HEK293 (cell line): ENCODE measurements around the gene NREP.

Source experiments
- CTCF ChIA-PET: fragments of 350-600 bp; formaldehyde crosslinking; extraction: SDS; loops from one replicate; lab custom pipeline; 2021; ENCODE audit warnings: antibody characterized with exemption; lab: Yijun Ruan, JAX
- POLR2A ChIA-PET: fragments of 300-600 bp; formaldehyde crosslinking; extraction: SDS; loops from one replicate; lab custom pipeline; 2020; ENCODE audit warnings: antibody characterized with exemption, inconsistent platforms; lab: Yijun Ruan, JAX
- H3K27ac ChIP-seq: fragments of 200-500 bp; sonication (Bioruptor generic); 2 replicates; pipeline ENCODE4 v1.5.1; 2014; ENCODE audit warnings: low read depth, low read length, control low read depth, inconsistent platforms; ENCODE audit errors: extremely low read depth
- H3K36me3 ChIP-seq, 2 experiments: fragments of 200-500 bp in 1 of 2; sonication (Bioruptor generic) in 1 of 2; 1 replicate in 1 of 2; 2 replicates in 1 of 2; pipeline ENCODE4 v1.5.1; 2014 to 2017; ENCODE audit warnings: inconsistent platforms in 2 of 2, low read length in 2 of 2; ENCODE audit not compliant: control insufficient read depth in 2 of 2, insufficient read depth in 1 of 2
- H3K4me1 ChIP-seq: fragments of 200-500 bp; sonication (Bioruptor generic); 2 replicates; pipeline ENCODE4 v1.5.1; 2014; ENCODE audit warnings: mild to moderate bottlenecking, low read length, inconsistent platforms; ENCODE audit not compliant: control insufficient read depth, insufficient read depth
- H3K4me3 ChIP-seq: 2 replicates; pipeline ENCODE4 v1.5.1; 2011; ENCODE audit warnings: low read depth, mild to moderate bottlenecking, control low read depth, low read length, moderate library complexity
- H3K9me3 ChIP-seq: fragments of 200-500 bp; sonication (Bioruptor generic); 2 replicates; pipeline ENCODE4 v1.5.1; 2014; ENCODE audit warnings: low read depth, low read length, inconsistent platforms; ENCODE audit not compliant: control insufficient read depth, insufficient read depth
- FEZF1 ChIP-seq: fragments of 450-650 bp; formaldehyde crosslinking; IDR thresholded peaks from 2 replicates; pipeline ENCODE4 v1.5.1; 2016; ENCODE audit warnings: missing biosample characterization, missing genetic modification characterization
- IKZF3 ChIP-seq: fragments of 450-650 bp; IDR thresholded peaks from 2 replicates; pipeline ENCODE4 v1.5.0; 2018; ENCODE audit warnings: missing biosample characterization, mild to moderate bottlenecking, missing genetic modification characterization, moderate library complexity
- INSM2 ChIP-seq: fragments of 450-650 bp; formaldehyde crosslinking; IDR thresholded peaks from 2 replicates; pipeline ENCODE4 v1.5.1; 2016; ENCODE audit warnings: missing biosample characterization, missing genetic modification characterization
- KLF1 ChIP-seq: fragments of 450-650 bp; formaldehyde crosslinking; IDR thresholded peaks from 2 replicates; pipeline ENCODE4 v1.5.1; 2016; ENCODE audit warnings: missing biosample characterization, missing genetic modification characterization
- MYNN ChIP-seq: fragments of 450-650 bp; formaldehyde crosslinking; IDR thresholded peaks from 2 replicates; pipeline ENCODE4 v1.5.1; 2016; ENCODE audit warnings: missing biosample characterization, missing genetic modification characterization, borderline replicate concordance
- OSR2 ChIP-seq: fragments of 450-650 bp; formaldehyde crosslinking; IDR thresholded peaks from 2 replicates; pipeline ENCODE4 v1.5.1; 2016; ENCODE audit warnings: missing biosample characterization, missing genetic modification characterization
- SP3 ChIP-seq: fragments of 450-650 bp; formaldehyde crosslinking; IDR thresholded peaks from 2 replicates; pipeline ENCODE4 v1.5.1; 2016; ENCODE audit warnings: missing biosample characterization, missing genetic modification characterization
- ZBTB17 ChIP-seq: fragments of 450-650 bp; formaldehyde crosslinking; IDR thresholded peaks from 2 replicates; pipeline ENCODE4 v1.5.1; 2016; ENCODE audit warnings: missing biosample characterization, missing genetic modification characterization
- ZBTB26 ChIP-seq: fragments of 450-650 bp; formaldehyde crosslinking; optimal IDR thresholded peaks from 2 replicates; pipeline ENCODE3; 2016; ENCODE audit warnings: missing biosample characterization, mild to moderate bottlenecking, missing genetic modification characterization
- ZEB2 ChIP-seq: fragments of 450-650 bp; formaldehyde crosslinking; IDR thresholded peaks from 2 replicates; pipeline ENCODE4 v1.5.1; 2016; ENCODE audit warnings: missing biosample characterization, missing genetic modification characterization
- ZNF10 ChIP-seq: fragments of 450-650 bp; formaldehyde crosslinking; IDR thresholded peaks from 2 replicates; pipeline ENCODE4 v1.5.1; 2017; ENCODE audit warnings: missing biosample characterization, missing genetic modification characterization
- ZNF121 ChIP-seq: fragments of 450-650 bp; formaldehyde crosslinking; IDR thresholded peaks from 2 replicates; pipeline ENCODE4 v1.5.1; 2016; ENCODE audit warnings: missing biosample characterization, missing genetic modification characterization
- ZNF18 ChIP-seq: fragments of 450-650 bp; formaldehyde crosslinking; IDR thresholded peaks from 2 replicates; pipeline ENCODE4 v1.5.1; 2016; ENCODE audit warnings: missing biosample characterization, missing genetic modification characterization
- ZNF19 ChIP-seq: fragments of 450-650 bp; formaldehyde crosslinking; IDR thresholded peaks from 2 replicates; pipeline ENCODE4; 2016; ENCODE audit warnings: missing biosample characterization, missing genetic modification characterization, low read depth
- ZNF302 ChIP-seq: fragments of 450-650 bp; formaldehyde crosslinking; IDR thresholded peaks from 2 replicates; pipeline ENCODE4 v1.5.1; 2016; ENCODE audit warnings: missing biosample characterization, missing genetic modification characterization, low read depth
- ZNF335 ChIP-seq: fragments of 450-650 bp; formaldehyde crosslinking; conservative IDR thresholded peaks from 2 replicates; pipeline ENCODE4 v1.5.1; 2016; ENCODE audit warnings: missing biosample characterization, missing genetic modification characterization
- ZNF341 ChIP-seq: fragments of 450-650 bp; formaldehyde crosslinking; IDR thresholded peaks from 2 replicates; pipeline ENCODE4; 2016; ENCODE audit warnings: low read depth, missing biosample characterization, missing genetic modification characterization
- ZNF548 ChIP-seq: fragments of 450-650 bp; formaldehyde crosslinking; IDR thresholded peaks from 2 replicates; pipeline ENCODE4 v1.5.1; 2016; ENCODE audit warnings: missing biosample characterization, missing genetic modification characterization
- ZNF596 ChIP-seq: fragments of 450-650 bp; IDR thresholded peaks from 2 replicates; pipeline ENCODE4 v1.5.0; 2018; ENCODE audit warnings: missing biosample characterization, mild to moderate bottlenecking, missing genetic modification characterization, moderate library complexity
- ZNF610 ChIP-seq: fragments of 450-650 bp; formaldehyde crosslinking; IDR thresholded peaks from 2 replicates; pipeline ENCODE4 v1.5.1; 2016; ENCODE audit warnings: missing biosample characterization, missing genetic modification characterization, borderline replicate concordance
- ZNF621 ChIP-seq: fragments of 450-650 bp; formaldehyde crosslinking; IDR thresholded peaks from 2 replicates; pipeline ENCODE4 v1.5.1; 2017; ENCODE audit warnings: missing biosample characterization, missing genetic modification characterization
- ZNF707 ChIP-seq: fragments of 450-650 bp; formaldehyde crosslinking; IDR thresholded peaks from 2 replicates; pipeline ENCODE4 v1.5.1; 2016; ENCODE audit warnings: missing biosample characterization, missing genetic modification characterization
- ZNF830 ChIP-seq: fragments of 450-650 bp; IDR thresholded peaks from 2 replicates; pipeline ENCODE4 v1.5.0; 2018; ENCODE audit warnings: missing biosample characterization, missing genetic modification characterization, low read depth, mild to moderate bottlenecking, moderate library complexity
- ZSCAN18 ChIP-seq: fragments of 450-650 bp; formaldehyde crosslinking; IDR thresholded peaks from 2 replicates; pipeline ENCODE4 v1.5.1; 2016; ENCODE audit warnings: missing biosample characterization, missing genetic modification characterization
- ZSCAN30 ChIP-seq: fragments of 450-650 bp; IDR thresholded peaks from 2 replicates; pipeline ENCODE4 v1.5.1; 2018; ENCODE audit warnings: missing biosample characterization, mild to moderate bottlenecking, missing genetic modification characterization, moderate library complexity

Gene NREP

GRCh38 chr5:111762895-111763294 lies 5.9 kb upstream of the NREP start:
- CTCF ChIA-PET, result no interaction called here
- no peak overlapping the region for H3K27ac ChIP-seq
- POLR2A ChIA-PET, result no interaction called here

GRCh38 chr5:111758284-111758628 lies 1.3 kb upstream of the NREP start:
- peak overlapping the region; percentile 98 for H3K27ac ChIP-seq
- peaks cover 6% of the 10 kb centered on the region; the same call in 1 of the 2 replicates for H3K4me1 ChIP-seq
- POLR2A ChIA-PET, result interaction anchor here (0.6 to 2.1 kb wide), 2 partner anchors 156 to 403 kb away, joined by 3 to 8 read pairs; no protein-coding TSS in a partner anchor
- no peak for TF ChIP-seq ZNF830 (tag by site-specific recombination)
- peak; percentile 42 for TF ChIP-seq ZNF335
- no peak for TF ChIP-seq ZNF121 (tag by site-specific recombination)
- no peak for TF ChIP-seq OSR2 (tag by site-specific recombination)
- no peak for TF ChIP-seq ZNF302 (tag by site-specific recombination)
- no peaks in the 10 kb centered on the region for H3K36me3 ChIP-seq
- no peaks in the 10 kb centered on the region for H3K9me3 ChIP-seq
- H3K4me3 ChIP-seq, result no peak overlapping the region; the same call in 1 of the 2 replicates
- CTCF ChIA-PET, result interaction anchor here (0.6 to 1.5 kb wide), 3 partner anchors 8 to 31 kb away, joined by 3 to 4 read pairs (median 3); no protein-coding TSS in a partner anchor

More at GRCh38 chr5:111762895-111763294, 5.9 kb upstream of the NREP start:
- H3K4me3 ChIP-seq, result no peak overlapping the region
- no peak for TF ChIP-seq ZNF10 (tag by site-specific recombination)
- no peak for TF ChIP-seq ZNF341 (tag by site-specific recombination)
- no peak for TF ChIP-seq ZNF707 (tag by site-specific recombination)
- TF ChIP-seq IKZF3, result no peak
- no peak for TF ChIP-seq ZNF596 (tag by site-specific recombination)
- no peak for TF ChIP-seq ZNF610 (tag by site-specific recombination)
- no peak for TF ChIP-seq KLF1 (tag by site-specific recombination)
- no peak for TF ChIP-seq MYNN
- TF ChIP-seq ZEB2, result no peak
- no peak for TF ChIP-seq ZSCAN30 (tag by site-specific recombination)
- no peak for TF ChIP-seq ZNF19 (tag by site-specific recombination)
- no peak for TF ChIP-seq ZNF18 (tag by site-specific recombination)
- H3K4me1 ChIP-seq, result no peaks in the 10 kb centered on the region
- no peaks in the 10 kb centered on the region for H3K36me3 ChIP-seq
- H3K9me3 ChIP-seq, result no peaks in the 10 kb centered on the region

- Histone ChIP-seq H3K36me3 (no peaks in the 10 kb centered on the region; a peak in 1 of 3 replicates), H3K27ac (peak overlapping the region; percentile 98), H3K9me3 (no peaks in the 10 kb centered on the region), H3K4me3 (peak overlapping the region; percentile 60), H3K4me1 (peaks cover 6% of the 10 kb centered on the region; the same call in 1 of the 2 replicates)
- ChIA-PET CTCF (interaction anchor here (0.6 to 1.5 kb wide), 10 partner anchors 9 to 386 kb away, joined by 3 to 4 read pairs (median 3); no protein-coding TSS in a partner anchor), POLR2A (interaction anchor here (0.6 to 2.1 kb wide), 11 partner anchors 15 to 678 kb away, joined by 3 to 8 read pairs (median 4); no protein-coding TSS in a partner anchor)
- TF ChIP-seq ZBTB26 (tag by site-specific recombination), result peak; percentile 97
- TF ChIP-seq INSM2 (tag by site-specific recombination), result peak; percentile 50; the same call in 1 of the 2 replicates
- TF ChIP-seq SP3 (tag by site-specific recombination), result peak; percentile 58; the same call in 1 of the 2 replicates
- TF ChIP-seq IKZF3, result peak; percentile 90
- TF ChIP-seq ZNF621 (tag by site-specific recombination), result no peak
- peak; percentile 25; the same call in 1 of the 2 replicates for TF ChIP-seq FEZF1
- peak; percentile 67 for TF ChIP-seq ZBTB17 (tag by site-specific recombination)
- no peak for TF ChIP-seq ZNF548 (tag by site-specific recombination)
- TF ChIP-seq ZSCAN18 (tag by site-specific recombination), result 0 out of 2 replicates have a peak, but pooled peaks have one; percentile 9
Measured at GRCh38 chr5:111757355-111758283, 625 bp upstream of the NREP start.
